DND-41 (cell line): ENCODE data around the gene C22orf42.

Experiments
- EZH2 ChIP-seq: IDR thresholded peaks from 3 replicates; pipeline ENCODE4 v1.6.1; 2012; ENCODE audit warnings: borderline replicate concordance, low read depth, mild to moderate bottlenecking, moderate library complexity, low read length, inconsistent platforms; ENCODE audit not compliant: severe bottlenecking
- TF ChIP-seq, protein P1 (sequence below): IDR thresholded peaks from 2 replicates; pipeline ENCODE4 v1.5.1; 2012; ENCODE audit warnings: borderline replicate concordance, low read length, moderate library complexity, mild to moderate bottlenecking; ENCODE audit not compliant: poor library complexity, severe bottlenecking; ENCODE audit errors: extremely low read depth

DNA sequence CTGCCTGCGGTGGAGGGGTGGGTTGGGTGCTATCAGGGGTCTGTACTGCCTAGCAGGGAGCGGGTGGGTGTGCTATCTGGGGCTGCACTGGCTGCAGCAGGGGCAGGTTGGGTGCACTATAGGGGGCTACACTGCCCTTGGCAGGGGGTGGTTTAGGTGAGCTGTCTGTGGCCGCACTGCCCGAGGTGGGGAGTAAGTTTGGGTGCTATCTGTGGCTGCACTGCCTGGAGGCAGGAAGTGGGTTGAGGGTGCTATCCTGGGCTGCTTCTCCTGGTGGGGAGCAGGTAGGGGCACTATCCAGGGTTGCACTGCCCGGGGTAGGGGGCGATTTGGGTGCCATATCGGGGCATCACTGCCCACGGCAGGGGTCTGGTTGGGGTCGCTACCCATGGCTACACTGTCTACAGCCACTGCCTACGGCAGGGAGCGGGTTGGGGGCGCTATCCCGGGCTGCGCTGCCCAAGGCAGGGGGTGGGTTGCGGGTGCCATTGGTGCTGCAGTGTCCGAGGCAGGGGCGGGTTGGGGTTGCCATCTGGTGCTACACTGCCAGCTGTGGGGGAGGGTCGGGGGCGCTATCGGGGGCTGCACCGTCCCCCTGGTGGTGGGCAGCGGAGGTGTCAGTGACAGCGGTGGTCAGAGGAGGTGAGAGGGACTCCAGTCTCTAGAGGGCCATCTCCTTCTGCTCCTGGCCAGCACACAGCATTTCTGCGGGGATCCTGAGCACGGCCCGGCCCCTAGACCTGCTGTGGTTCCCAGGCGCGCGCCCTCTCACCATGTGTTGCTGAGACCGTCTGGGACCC lies 47.1 kb upstream of the C22orf42 start:
- TF ChIP-seq, protein P1, sequence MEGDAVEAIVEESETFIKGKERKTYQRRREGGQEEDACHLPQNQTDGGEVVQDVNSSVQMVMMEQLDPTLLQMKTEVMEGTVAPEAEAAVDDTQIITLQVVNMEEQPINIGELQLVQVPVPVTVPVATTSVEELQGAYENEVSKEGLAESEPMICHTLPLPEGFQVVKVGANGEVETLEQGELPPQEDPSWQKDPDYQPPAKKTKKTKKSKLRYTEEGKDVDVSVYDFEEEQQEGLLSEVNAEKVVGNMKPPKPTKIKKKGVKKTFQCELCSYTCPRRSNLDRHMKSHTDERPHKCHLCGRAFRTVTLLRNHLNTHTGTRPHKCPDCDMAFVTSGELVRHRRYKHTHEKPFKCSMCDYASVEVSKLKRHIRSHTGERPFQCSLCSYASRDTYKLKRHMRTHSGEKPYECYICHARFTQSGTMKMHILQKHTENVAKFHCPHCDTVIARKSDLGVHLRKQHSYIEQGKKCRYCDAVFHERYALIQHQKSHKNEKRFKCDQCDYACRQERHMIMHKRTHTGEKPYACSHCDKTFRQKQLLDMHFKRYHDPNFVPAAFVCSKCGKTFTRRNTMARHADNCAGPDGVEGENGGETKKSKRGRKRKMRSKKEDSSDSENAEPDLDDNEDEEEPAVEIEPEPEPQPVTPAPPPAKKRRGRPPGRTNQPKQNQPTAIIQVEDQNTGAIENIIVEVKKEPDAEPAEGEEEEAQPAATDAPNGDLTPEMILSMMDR = no peak
- no peak for TF ChIP-seq EZH2
